Adrenal gland (tissue), 12 donors: ENCODE results near the gene DMXL2. TPM values are rescaled to one million over a fixed set of nuclear protein-coding genes. Genes with fewer than 3 reads are reported as not detected.

Experiments used
- DNase-seq, 7 donors: peaks; one replicate each; pipeline ENCODE4 v3.0.0-alpha.2; 2019 to 2020
- H3K27ac ChIP-seq, 5 donors: fragments of 200-600 bp; sonication (generic) in 4 of 5; 1 replicate in 3 of 5; 2 replicates in 2 of 5; pipeline versions ENCODE4 v1.5.1 to v1.8.0; 2016 to 2020; ENCODE audit warnings: mild to moderate bottlenecking in 1 of 5
- H3K27me3 ChIP-seq: fragments of 200-600 bp; 2 replicates; pipeline ENCODE4 v1.8.0; 2021
- H3K36me3 ChIP-seq, 2 donors: fragments of 200-600 bp; replicated peaks in 1 of 2; 1 replicate in 1 of 2; 2 replicates in 1 of 2; pipeline versions ENCODE4 v1.5.1 to v1.8.0; 2018 to 2022
- H3K4me1 ChIP-seq, 2 donors: fragments of 200-600 bp; replicated peaks in 1 of 2; 1 replicate in 1 of 2; 2 replicates in 1 of 2; pipeline versions ENCODE4 v1.5.1 to v1.8.0; 2018 to 2021
- H3K4me3 ChIP-seq, 4 donors: fragments of 200-600 bp; sonication (generic) in 3 of 4; one replicate each; pipeline ENCODE4 v1.5.1; 2016 to 2018
- H3K9me3 ChIP-seq, 3 donors: fragments of 200-600 bp; sonication (generic) in 1 of 3; replicated peaks in 1 of 3; 1 replicate in 2 of 3; 2 replicates in 1 of 3; pipeline versions ENCODE4 v1.5.1 to v1.8.0; 2016 to 2021
- POLR2A ChIP-seq, 2 donors: fragments of 450-650 bp; IDR thresholded peaks; one replicate each; pipeline ENCODE4 v1.6.1; 2017; ENCODE audit warnings: antibody characterized with exemption in 2 of 2, mild to moderate bottlenecking in 2 of 2, moderate library complexity in 1 of 2
- WGBS, 4 donors: extraction: QIAGEN DNeasy Blood & Tissue Kit in 2 of 4; methylation state at CpG; one replicate each; pipeline versions ENCODE4 v1.1.5 to v1.1.7; 2013 to 2017; 5-methylcytosine and 5-hydroxymethylcytosine counted together
- intact Hi-C, 2 donors: fragments of 100-400 bp; cut with DNase I; formaldehyde crosslinking; loops; one replicate each; pipeline versions ENCODE4 v1.14.1 to v1.15.0; 2022 to 2023
- polyA plus RNA-seq, 3 donors: library from polyadenylated mRNA; stranded (reverse); fragments of 200-250 nt in 2 of 3; fragments of 350-450 nt in 1 of 3; fragmentation: Illumina TruSeq in 1 of 3; extraction: RNeasy Lipid Tissue Mini Kit (QIAGEN cat#74804) in 1 of 3; gene quantifications; one replicate each; pipeline ENCODE4 v1.2.3, GENCODE V29; 2013 to 2014
- total RNA-seq, 9 donors: library from RNA; depleted of rRNA in 4 of 9; stranded (reverse); fragments of >200 nt in 4 of 9; fragments of 120-200 nt in 1 of 9; fragmentation: NEBNext Ultra II Directional in 1 of 9; extraction: Animal tissue kit (Norgen Biotek cat#: 25700) in 1 of 9; gene quantifications; one replicate each; pipeline versions ENCODE4 v1.1.0 to v1.2.4, GENCODE V29; 2013 to 2023
- TF ChIP-seq, protein P1 (sequence below), 6 experiments: fragments of 450-650 bp in 4 of 6; fragments of 200-600 bp in 2 of 6; sonication (generic) in 1 of 6; IDR thresholded peaks; 1 replicate in 5 of 6; 2 replicates in 1 of 6; pipeline versions ENCODE4 v1.5.1 to v1.8.0; 2016 to 2021; ENCODE audit warnings: antibody characterized with exemption in 6 of 6, mild to moderate bottlenecking in 2 of 6, moderate library complexity in 1 of 6
- donor health status: healthy with polysubstance abuse.
- donor health status: Bipolar disorder and iron deficiency.
- donor health status: DM: yes; HTN: yes; CAD: no.
- donor health status: DM: no; HTN: no; CAD: no.
- donor health status: DM: no; HTN: no; CAD: no.
- donor health status: DM: yes; HTN: yes; CAD: no.

The DMXL2 gene
- total and polyA plus RNA-seq, 12 donors = 19.6 to 51.4 (median 24.8) TPM

DNA sequence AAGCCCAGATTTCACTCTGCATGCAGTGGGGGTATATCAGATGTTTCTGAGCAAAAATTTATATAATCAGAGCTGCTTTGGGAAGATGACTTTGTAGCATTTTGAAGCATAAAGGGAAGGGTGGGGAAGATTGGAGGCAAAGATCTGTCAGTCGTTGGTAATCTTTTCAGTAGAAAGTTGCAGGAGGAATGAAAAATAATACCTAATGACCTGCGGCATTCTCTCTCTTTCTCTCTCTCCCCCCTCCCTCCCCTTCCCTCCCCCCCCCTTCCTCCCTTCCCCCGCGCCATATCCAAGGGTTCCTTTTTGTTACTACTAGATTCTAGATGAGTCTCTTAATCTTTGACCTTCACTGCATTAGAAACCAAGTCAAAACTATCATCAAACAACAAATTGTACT lies 1.5 kb upstream of the DMXL2 start:
- Histone ChIP-seq H3K4me1 (peaks cover 0 to 19% of the 10 kb centered on the region in 2 donors), H3K36me3 (no peaks in the 10 kb centered on the region), H3K9me3 (no peaks in the 10 kb centered on the region), H3K27ac (peak overlapping the region in 1 of 5 donors; percentile 91), H3K4me3 (no peak overlapping the region), H3K27me3 (no peaks in the 10 kb centered on the region)
- intact Hi-C loops = no loop called here
- WGBS, 4 donors = 73 to 81% (median 79%) methylated on average over 4 of the region's 4 CpGs
- TF ChIP-seq, protein P1, sequence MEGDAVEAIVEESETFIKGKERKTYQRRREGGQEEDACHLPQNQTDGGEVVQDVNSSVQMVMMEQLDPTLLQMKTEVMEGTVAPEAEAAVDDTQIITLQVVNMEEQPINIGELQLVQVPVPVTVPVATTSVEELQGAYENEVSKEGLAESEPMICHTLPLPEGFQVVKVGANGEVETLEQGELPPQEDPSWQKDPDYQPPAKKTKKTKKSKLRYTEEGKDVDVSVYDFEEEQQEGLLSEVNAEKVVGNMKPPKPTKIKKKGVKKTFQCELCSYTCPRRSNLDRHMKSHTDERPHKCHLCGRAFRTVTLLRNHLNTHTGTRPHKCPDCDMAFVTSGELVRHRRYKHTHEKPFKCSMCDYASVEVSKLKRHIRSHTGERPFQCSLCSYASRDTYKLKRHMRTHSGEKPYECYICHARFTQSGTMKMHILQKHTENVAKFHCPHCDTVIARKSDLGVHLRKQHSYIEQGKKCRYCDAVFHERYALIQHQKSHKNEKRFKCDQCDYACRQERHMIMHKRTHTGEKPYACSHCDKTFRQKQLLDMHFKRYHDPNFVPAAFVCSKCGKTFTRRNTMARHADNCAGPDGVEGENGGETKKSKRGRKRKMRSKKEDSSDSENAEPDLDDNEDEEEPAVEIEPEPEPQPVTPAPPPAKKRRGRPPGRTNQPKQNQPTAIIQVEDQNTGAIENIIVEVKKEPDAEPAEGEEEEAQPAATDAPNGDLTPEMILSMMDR (IDR thresholded peaks at IDR 0.05) = no peak
- no peak for TF ChIP-seq POLR2A (IDR thresholded peaks at IDR 0.05)
- DNase-seq = no peak

DNA sequence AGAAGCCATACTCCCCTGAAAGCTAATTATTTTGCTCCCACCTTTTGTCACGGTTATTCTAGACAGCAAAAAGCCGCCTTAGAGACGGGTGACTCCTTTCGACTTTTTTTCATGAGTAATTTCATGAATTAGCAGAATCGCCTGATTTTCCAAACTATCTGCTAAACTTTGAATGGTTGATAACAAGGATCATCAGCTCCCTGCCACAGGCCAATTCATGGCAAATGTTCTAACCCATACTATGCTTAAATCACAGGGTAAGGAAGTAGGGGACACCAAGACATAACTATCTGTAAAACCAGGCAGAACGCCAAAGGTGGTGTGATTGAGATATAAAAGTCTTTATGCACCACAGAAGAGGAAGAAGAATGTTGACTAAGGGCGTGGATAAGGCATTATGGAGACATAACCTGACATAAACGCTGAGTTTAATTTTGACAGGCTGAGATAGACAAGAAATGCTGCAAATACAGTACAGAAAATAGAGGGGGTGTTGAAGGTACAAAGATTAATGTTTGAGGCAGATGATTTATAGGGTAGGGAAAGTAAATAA lies 891 bp upstream of the DMXL2 start:
- Histone ChIP-seq H3K9me3 (no peaks in the 10 kb centered on the region), H3K27me3 (no peaks in the 10 kb centered on the region), H3K27ac (peak overlapping the region in 4 of 5 donors; percentile 62 to 91 (median 86)), H3K36me3 (no peaks in the 10 kb centered on the region), H3K4me1 (peaks cover 0 to 25% of the 10 kb centered on the region in 2 donors), H3K4me3 (peak overlapping the region in 3 of 4 donors; percentile 60 to 93 (median 87))
- intact Hi-C loops = no loop called here
- DNase-seq = peak in 5 of 7 donors; percentile 14 to 37 (median 33)
- TF ChIP-seq, protein P1 (IDR thresholded peaks at IDR 0.05) = no peak
- no peak for TF ChIP-seq POLR2A (IDR thresholded peaks at IDR 0.05)
- WGBS, 4 donors = 16 to 19% (median 17%) methylated on average over 8 of the region's 8 CpGs

DNA sequence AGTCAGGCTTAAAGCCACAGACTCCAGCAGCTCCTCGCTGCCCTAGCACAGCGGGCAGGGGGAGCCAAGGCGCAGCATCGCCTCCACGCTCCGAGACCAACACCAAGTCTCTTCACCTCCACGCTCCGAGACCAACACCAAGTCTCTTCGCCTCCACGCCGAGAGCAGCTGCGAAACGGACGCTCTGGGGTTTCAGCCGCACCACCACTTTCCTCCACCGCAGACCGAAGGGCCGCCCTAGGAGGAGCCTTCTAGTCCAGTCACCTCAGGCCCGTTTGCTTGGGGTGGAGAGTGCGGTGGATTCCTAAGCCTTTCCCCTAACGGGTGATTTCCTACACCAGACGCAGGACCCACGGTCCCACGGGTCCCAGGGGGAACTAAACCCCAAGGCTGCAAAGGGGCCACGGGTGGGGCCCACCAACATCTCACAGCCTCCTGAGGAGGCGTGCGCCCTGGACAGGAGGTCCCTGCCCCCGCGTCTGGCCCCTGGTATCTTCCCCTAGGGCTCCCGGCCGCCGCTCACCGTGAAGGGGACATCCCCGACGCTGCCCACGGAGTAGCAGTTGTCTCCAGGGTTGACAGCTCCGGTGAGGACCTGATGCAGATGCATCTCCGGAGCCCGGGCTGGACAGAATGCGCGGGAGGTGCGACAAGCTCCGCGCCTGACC lies 501 bp downstream of the DMXL2 start:
- 0 to 1% (median 1%) methylated on average over 15 to 44 of the region's 44 CpGs for WGBS, 4 donors
- Histone ChIP-seq H3K4me1 (peaks cover 0 to 26% of the 10 kb centered on the region in 2 donors), H3K36me3 (no peaks in the 10 kb centered on the region), H3K4me3 (peak overlapping the region; percentile 60 to 93 (median 78)), H3K9me3 (no peaks in the 10 kb centered on the region), H3K27ac (peak overlapping the region; percentile 34 to 91 (median 85)), H3K27me3 (no peaks in the 10 kb centered on the region)
- no peak for TF ChIP-seq POLR2A (IDR thresholded peaks at IDR 0.05)
- TF ChIP-seq, protein P1 (IDR thresholded peaks at IDR 0.05) = peak in 4 of 6 experiments; percentile 1 to 35 (median 20)
- intact Hi-C loops = no loop called here
- DNase-seq = peak in 6 of 7 donors; percentile 45 to 68 (median 48)

DNA sequence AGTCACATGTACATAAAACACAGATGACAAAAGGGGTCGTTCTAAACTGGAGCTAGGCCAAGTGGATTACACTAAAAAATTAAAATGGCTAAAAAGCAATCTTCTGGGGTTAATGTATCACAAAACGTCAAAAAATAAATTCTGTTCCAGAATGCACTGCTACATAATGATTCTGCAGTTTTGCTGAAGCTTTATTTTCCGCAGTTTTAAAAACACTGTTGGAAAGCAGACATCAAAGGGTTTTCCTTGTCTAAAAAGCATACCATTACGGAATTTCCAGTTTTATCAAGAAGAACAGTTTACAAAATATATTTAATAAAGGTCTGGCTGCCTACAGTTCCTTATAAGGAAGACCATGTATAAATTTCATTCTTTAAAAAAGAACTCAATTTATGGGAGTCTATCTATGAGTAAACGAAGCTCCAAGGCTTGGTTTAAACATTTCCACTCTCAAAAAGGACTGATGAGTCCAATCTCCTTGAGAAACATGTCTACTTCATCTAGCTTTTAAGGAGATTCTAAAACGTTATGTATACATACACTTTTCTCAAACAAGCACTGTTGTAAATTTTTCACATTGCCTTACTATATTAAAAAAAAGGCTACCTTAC lies 1.3 kb downstream of the DMXL2 start:
- H3K4me3 ChIP-seq = peak overlapping the region in 2 of 4 donors; percentile 87 to 93
- H3K36me3 ChIP-seq = no peaks in the 10 kb centered on the region
- TF ChIP-seq, protein P1 (IDR thresholded peaks at IDR 0.05) = no peak
- TF ChIP-seq POLR2A (IDR thresholded peaks at IDR 0.05) = no peak
- peak overlapping the region in 3 of 5 donors; percentile 85 to 91 (median 87) for H3K27ac ChIP-seq
- no peak for DNase-seq
- peaks cover 0 to 26% of the 10 kb centered on the region in 2 donors for H3K4me1 ChIP-seq
- no peaks in the 10 kb centered on the region for H3K27me3 ChIP-seq
- H3K9me3 ChIP-seq = no peaks in the 10 kb centered on the region
- WGBS, 4 donors = 29 to 35% (median 33%) methylated on average over 6 of the region's 6 CpGs
- intact Hi-C loops = no loop called here
